ENCODE results near the gene CDC7.
"Not testable (repeated sequence)": the region's sequence is repeated elsewhere in the genome, so short reads cannot be mapped to it uniquely, and the experiment has no call there.

Gene CDC7

GRCh38 chr1:91502672-91503184 lies 2.1 kb downstream of the CDC7 start:
- H3K9me3 Mint-ChIP-seq (ENCODE audit: low read depth) = no peaks in the 10 kb centered on the region
- peak overlapping the region; percentile 25 for H3K27ac Mint-ChIP-seq
- peaks cover 16% of the 10 kb centered on the region for H3K4me1 Mint-ChIP-seq (ENCODE audit: low read depth)
- no peak overlapping the region for H3K4me3 Mint-ChIP-seq
- H3K36me3 Mint-ChIP-seq = no peaks in the 10 kb centered on the region
- no peaks in the 10 kb centered on the region for H3K27me3 Mint-ChIP-seq

GRCh38 chr1:91503332-91503900 lies 2.8 kb downstream of the CDC7 start:
- Mint-ChIP-seq H3K4me3 (no peak overlapping the region), H3K27ac (no peak overlapping the region), H3K27me3 (no peaks in the 10 kb centered on the region), H3K9me3 (ENCODE audit: low read depth) (no peaks in the 10 kb centered on the region), H3K36me3 (no peaks in the 10 kb centered on the region), H3K4me1 (ENCODE audit: low read depth) (peaks cover 16% of the 10 kb centered on the region)

- no peaks in the 10 kb centered on the region for H3K27me3 Mint-ChIP-seq
- peaks cover 17% of the 10 kb centered on the region for H3K4me1 Mint-ChIP-seq (ENCODE audit: low read depth)
- H3K36me3 Mint-ChIP-seq = peaks cover 6% of the 10 kb centered on the region
- no peaks in the 10 kb centered on the region for H3K9me3 Mint-ChIP-seq (ENCODE audit: low read depth)
- H3K27ac Mint-ChIP-seq = no peak overlapping the region
- no peak overlapping the region for H3K4me3 Mint-ChIP-seq
Measured at GRCh38 chr1:91503975-91504530, 3.4 kb downstream of the CDC7 start.

DNA sequence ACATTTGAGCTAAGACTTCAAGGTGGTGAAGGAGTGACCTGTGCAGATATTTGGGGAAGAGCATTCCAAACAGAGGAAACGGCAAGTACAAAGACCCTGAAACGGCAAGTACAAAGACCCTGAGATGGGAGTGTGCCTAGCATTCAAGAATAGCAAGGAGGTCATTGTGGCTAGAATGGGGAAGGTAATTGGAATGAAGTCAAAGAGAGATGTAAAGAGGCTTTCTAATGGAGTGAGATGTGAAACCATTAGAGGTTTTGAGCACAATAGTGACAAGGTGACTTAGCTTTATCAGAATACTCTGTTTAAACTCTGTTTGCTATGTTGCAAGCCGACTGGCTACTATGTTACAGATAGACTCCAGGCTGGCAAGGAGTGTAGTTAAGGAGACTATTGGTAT lies 4.4 kb downstream of the CDC7 start:
- H3K36me3 Mint-ChIP-seq = peaks cover 6% of the 10 kb centered on the region
- no peaks in the 10 kb centered on the region for H3K9me3 Mint-ChIP-seq (ENCODE audit: low read depth)
- no peaks in the 10 kb centered on the region for H3K27me3 Mint-ChIP-seq
- no peak overlapping the region for H3K4me3 Mint-ChIP-seq
- no peak overlapping the region for H3K27ac Mint-ChIP-seq
- peaks cover 17% of the 10 kb centered on the region for H3K4me1 Mint-ChIP-seq (ENCODE audit: low read depth)

DNA sequence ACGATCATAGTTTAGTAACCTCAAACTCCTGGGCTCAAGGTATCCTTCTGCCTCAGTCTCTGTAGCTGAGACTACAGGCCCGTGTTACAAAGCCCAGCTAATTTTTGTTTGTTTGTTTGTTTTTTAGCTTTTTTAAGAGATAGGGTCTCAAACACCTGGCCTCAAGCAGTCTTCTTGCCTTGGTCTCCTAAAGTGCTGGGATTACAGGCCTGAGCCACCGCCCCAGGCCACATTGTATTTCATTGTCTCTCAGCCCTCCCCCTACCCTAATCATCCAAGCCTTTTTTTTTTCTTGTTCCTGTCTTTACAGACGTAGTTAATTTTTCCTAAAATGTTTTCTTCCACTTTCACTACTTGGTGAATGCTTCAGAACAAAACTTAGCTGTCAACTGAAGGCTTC lies 5.4 kb downstream of the CDC7 start:
- peaks cover 17% of the 10 kb centered on the region for H3K4me1 Mint-ChIP-seq (ENCODE audit: low read depth)
- H3K36me3 Mint-ChIP-seq = peaks cover 6% of the 10 kb centered on the region
- no peak overlapping the region for H3K4me3 Mint-ChIP-seq
- no peak overlapping the region for H3K27ac Mint-ChIP-seq
- H3K27me3 Mint-ChIP-seq = no peaks in the 10 kb centered on the region
- no peaks in the 10 kb centered on the region for H3K9me3 Mint-ChIP-seq (ENCODE audit: low read depth)

- no peaks in the 10 kb centered on the region for H3K27me3 Mint-ChIP-seq
- peaks cover 10% of the 10 kb centered on the region for H3K4me1 Mint-ChIP-seq (ENCODE audit: low read depth)
- no peaks in the 10 kb centered on the region for H3K9me3 Mint-ChIP-seq (ENCODE audit: low read depth)
- no peak overlapping the region for H3K27ac Mint-ChIP-seq
- H3K4me3 Mint-ChIP-seq = no peak overlapping the region
- peaks cover 8% of the 10 kb centered on the region for H3K36me3 Mint-ChIP-seq
Measured at GRCh38 chr1:91507328-91507727, 6.7 kb downstream of the CDC7 start.

DNA sequence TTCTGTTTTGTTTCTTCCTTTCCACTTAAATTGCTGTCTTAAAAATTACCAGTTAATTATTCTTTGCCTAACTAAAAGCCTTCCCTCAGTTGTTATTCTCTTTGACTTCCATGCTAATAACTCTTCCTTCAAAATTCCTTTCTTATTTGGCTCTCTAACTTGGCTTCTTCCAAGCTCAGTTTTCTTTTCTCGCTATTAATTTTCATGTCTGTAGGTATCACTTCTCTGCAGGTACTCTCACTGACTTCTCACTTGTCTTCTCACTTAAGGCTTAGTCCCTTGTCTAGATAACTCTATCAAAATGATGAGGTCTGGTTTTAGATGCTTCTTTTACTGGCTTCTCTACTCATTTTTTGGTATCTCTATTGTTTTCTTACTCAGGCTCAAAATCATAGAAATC lies 10.1 kb downstream of the CDC7 start:
- Mint-ChIP-seq H3K36me3 (peaks cover 15% of the 10 kb centered on the region), H3K27ac (peak overlapping the region; percentile 25), H3K4me1 (ENCODE audit: low read depth) (peaks cover 1% of the 10 kb centered on the region)

DNA sequence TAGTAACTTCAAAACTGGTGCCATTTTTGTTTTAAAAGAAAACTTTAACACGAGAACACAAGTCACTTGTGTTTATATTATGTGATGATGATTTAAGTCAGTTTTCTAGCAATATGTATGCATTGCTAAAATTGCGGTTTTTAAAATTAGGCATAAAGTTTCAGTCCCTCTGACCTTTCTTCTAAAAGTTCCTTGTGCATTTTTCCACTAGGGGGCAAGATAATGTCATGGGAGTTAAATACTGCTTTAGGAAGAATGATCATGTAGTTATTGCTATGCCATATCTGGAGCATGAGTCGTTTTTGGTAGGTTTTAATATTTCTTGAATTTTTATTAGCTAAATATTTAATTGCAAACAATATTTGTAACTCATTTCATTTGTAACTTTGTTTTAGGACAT lies 10.7 kb downstream of the CDC7 start:
- Mint-ChIP-seq H3K27me3 (no peaks in the 10 kb centered on the region), H3K4me1 (ENCODE audit: low read depth) (peaks cover 1% of the 10 kb centered on the region), H3K27ac (no peak overlapping the region), H3K9me3 (ENCODE audit: low read depth) (no peaks in the 10 kb centered on the region), H3K36me3 (peaks cover 17% of the 10 kb centered on the region), H3K4me3 (no peak overlapping the region)

More for the DNA sequence above, 10.1 kb downstream of the CDC7 start:
- Mint-ChIP-seq H3K4me3 (no peak overlapping the region), H3K9me3 (ENCODE audit: low read depth) (no peaks in the 10 kb centered on the region), H3K27me3 (no peaks in the 10 kb centered on the region)

DNA sequence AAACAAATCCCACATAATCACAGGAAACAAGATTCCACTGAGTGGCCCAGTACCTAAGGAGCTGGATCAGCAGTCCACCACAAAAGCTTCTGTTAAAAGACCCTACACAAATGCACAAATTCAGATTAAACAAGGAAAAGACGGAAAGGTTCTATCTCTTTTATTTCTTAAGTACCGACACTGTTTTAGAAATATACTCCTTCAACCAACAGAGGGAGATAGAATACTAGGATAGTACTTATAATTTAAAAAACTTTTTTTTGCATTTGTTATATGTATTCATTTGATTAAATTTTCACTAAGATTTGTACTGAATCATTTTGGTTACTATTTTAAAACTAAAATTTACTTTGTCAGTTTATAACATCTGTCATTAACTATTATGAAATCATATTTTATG lies 12.5 kb downstream of the CDC7 start:
- Mint-ChIP-seq H3K36me3 (peaks cover 26% of the 10 kb centered on the region), H3K4me1 (ENCODE audit: low read depth) (peaks cover 1% of the 10 kb centered on the region), H3K27me3 (no peaks in the 10 kb centered on the region), H3K9me3 (ENCODE audit: low read depth) (no peaks in the 10 kb centered on the region), H3K4me3 (no peak overlapping the region), H3K27ac (no peak overlapping the region)

DNA sequence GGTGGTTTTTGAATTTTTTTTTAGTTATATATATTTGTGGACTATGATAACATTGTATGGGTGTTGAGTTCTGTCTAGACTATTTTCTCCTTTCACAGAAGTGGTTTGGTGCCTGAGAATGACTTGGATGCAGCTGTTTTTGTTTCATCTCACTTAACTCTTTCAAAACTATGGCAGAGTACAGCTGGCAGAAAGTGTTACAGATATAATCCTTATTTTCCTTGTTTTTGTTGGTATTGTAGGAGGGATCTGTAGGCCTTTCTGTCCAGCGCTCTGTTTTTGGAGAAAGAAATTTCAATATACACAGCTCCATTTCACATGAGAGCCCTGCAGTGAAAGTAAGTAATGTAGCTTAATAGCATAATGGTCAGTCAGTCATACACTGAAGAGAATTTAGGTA lies 13.1 kb downstream of the CDC7 start:
- H3K27ac Mint-ChIP-seq = no peak overlapping the region

GRCh38 chr1:91515994-91516393 lies 15.3 kb downstream of the CDC7 start:
- Mint-ChIP-seq H3K4me1 (ENCODE audit: low read depth) (peaks cover 5% of the 10 kb centered on the region), H3K36me3 (peaks cover 23% of the 10 kb centered on the region), H3K4me3 (no peak overlapping the region), H3K27me3 (no peaks in the 10 kb centered on the region), H3K9me3 (ENCODE audit: low read depth) (no peaks in the 10 kb centered on the region), H3K27ac (no peak overlapping the region)

More for the DNA sequence above, 13.1 kb downstream of the CDC7 start:
- no peaks in the 10 kb centered on the region for H3K27me3 Mint-ChIP-seq
- peaks cover 26% of the 10 kb centered on the region for H3K36me3 Mint-ChIP-seq
- peaks cover 1% of the 10 kb centered on the region for H3K4me1 Mint-ChIP-seq (ENCODE audit: low read depth)
- no peaks in the 10 kb centered on the region for H3K9me3 Mint-ChIP-seq (ENCODE audit: low read depth)
- H3K4me3 Mint-ChIP-seq = no peak overlapping the region

DNA sequence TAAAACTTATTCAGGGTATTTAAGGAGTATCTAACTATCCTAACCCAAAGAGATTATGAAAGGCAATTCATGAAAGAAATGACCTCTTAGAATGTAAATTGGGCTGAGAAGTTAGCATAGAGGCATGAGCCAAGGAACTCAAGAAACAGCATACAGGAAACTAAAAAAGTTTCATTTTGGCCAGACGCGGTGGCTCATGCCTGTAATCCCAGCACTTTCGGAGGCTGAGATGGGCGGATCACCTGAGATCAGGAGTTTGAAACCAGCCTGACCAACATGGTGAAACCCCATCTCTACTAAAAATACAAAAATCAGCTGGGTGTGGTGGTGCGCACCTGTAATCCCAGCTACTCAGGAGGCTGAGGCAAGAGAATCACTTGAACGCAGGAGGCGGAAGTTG lies 16.0 kb downstream of the CDC7 start:
- H3K36me3 Mint-ChIP-seq = peaks cover 25% of the 10 kb centered on the region
- H3K27ac Mint-ChIP-seq; H3K9me3 Mint-ChIP-seq (ENCODE audit: low read depth); H3K4me3 Mint-ChIP-seq; H3K27me3 Mint-ChIP-seq: not testable (repeated sequence)
- peaks cover 11% of the 10 kb centered on the region for H3K4me1 Mint-ChIP-seq (ENCODE audit: low read depth)

DNA sequence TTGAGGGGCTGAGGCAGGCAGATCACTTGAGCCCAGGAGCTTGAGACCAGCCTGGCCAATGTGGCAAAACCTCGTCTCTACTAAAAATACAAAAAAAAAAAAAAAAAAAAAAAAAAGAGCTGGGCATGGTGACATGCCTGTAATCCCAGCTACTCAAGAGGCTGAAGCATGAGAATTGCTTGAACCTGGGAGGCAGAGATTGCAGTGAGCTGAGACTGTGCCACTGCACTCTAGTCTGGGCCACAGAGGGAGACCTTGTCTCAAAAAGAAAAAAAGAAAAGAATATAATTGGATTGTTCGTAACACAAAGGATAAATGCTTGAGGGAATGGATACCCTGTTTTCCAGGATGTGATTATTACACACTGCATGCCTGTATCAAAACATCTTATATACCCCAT lies 18.5 kb downstream of the CDC7 start:
- H3K36me3 Mint-ChIP-seq = peaks cover 24% of the 10 kb centered on the region
- H3K4me3 Mint-ChIP-seq; H3K27me3 Mint-ChIP-seq; H3K27ac Mint-ChIP-seq; H3K9me3 Mint-ChIP-seq (ENCODE audit: low read depth): not testable (repeated sequence)
- peaks cover 29% of the 10 kb centered on the region for H3K4me1 Mint-ChIP-seq (ENCODE audit: low read depth)

GRCh38 chr1:91520942-91521507 lies 20.4 kb downstream of the CDC7 start:
- Mint-ChIP-seq H3K4me3 (no peak overlapping the region), H3K9me3 (ENCODE audit: low read depth) (no peaks in the 10 kb centered on the region), H3K27me3 (no peaks in the 10 kb centered on the region), H3K27ac (peak overlapping the region; percentile 75), H3K36me3 (peaks cover 25% of the 10 kb centered on the region), H3K4me1 (ENCODE audit: low read depth) (peaks cover 29% of the 10 kb centered on the region)

DNA sequence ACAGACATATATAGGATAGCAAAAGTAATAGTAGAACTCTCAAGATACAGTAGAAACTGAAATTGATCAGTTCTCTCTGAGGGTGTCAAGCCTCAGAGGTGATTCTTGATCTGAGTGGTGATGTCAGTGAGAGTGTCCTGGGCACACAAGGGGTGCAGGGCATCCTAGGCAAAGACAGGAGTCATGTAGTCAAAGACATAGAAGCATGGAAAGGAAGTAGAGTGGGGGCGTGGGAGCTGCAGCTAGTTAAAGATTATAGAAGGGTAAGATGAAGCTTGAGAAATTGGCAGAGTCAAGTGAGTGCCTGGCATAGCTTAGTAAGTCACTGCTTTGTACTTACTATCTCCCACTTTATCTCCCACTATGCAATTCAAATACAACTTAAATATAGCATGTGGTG lies 22.8 kb downstream of the CDC7 start:
- Mint-ChIP-seq H3K27ac (peak overlapping the region; percentile 30), H3K4me3 (no peak overlapping the region), H3K4me1 (ENCODE audit: low read depth) (peaks cover 29% of the 10 kb centered on the region), H3K27me3 (no peaks in the 10 kb centered on the region), H3K9me3 (ENCODE audit: low read depth) (no peaks in the 10 kb centered on the region), H3K36me3 (peaks cover 11% of the 10 kb centered on the region)

DNA sequence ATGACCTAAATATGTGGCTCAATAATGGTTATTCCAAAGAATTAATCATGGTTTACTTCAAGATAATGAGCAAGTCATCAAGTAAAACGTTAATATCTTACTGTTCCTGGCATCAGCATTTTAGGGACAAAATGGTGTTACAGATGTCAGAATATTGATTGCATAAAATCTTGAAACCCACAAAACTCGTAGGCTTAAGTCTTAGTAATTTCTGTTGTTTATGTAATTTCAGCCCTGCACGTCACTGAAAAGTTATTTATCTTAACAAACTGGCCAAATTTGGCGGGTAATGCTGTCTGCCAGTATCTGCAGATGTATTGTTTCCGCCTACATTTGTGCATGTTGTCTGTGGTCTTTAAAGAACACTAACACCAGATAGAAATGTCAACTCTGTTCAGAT lies 25.8 kb downstream of the CDC7 start:
- peaks cover 11% of the 10 kb centered on the region for H3K36me3 Mint-ChIP-seq
- H3K9me3 Mint-ChIP-seq (ENCODE audit: low read depth) = no peaks in the 10 kb centered on the region
- H3K4me3 Mint-ChIP-seq = no peak overlapping the region
- peaks cover 26% of the 10 kb centered on the region for H3K4me1 Mint-ChIP-seq (ENCODE audit: low read depth)
- H3K27me3 Mint-ChIP-seq = no peaks in the 10 kb centered on the region
- H3K27ac Mint-ChIP-seq = no peak overlapping the region

All from activated naive CD8-positive, alpha-beta T cell (primary cell).